GM12872 (cell line): ENCODE data around the gene CRTC3.
A peak's percentile ranks its signal among the peaks of the same experiment; 100 is the strongest.

ENCODE experiments used
- TF ChIP-seq, protein P1 (sequence below): IDR thresholded peaks from 3 replicates; pipeline ENCODE4 v1.5.1; 2011; ENCODE audit warnings: low read depth, mild to moderate bottlenecking, low read length, moderate library complexity; ENCODE audit not compliant: insufficient read depth

CRTC3 gene

DNA sequence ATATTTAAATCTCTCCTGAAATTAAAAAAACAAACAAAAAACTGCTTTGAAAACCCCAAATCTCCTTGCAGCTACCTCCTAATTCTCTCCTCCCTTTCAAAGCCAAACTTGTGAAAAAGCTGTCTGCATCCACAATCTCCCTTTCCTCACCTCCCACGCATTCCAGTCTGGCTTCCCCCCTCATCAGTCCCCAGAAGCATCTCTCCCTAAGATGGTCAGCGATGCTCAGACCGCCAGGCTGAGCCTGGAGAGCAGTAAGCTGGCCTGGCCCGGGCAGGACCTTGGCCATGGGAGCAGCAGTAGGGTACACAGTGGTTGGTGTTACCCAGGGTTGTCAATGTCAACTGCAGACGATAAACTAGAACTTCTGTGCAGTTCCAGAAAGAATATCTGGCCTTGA, 154.6 kb downstream of the CRTC3 start:
- TF ChIP-seq, protein P1, sequence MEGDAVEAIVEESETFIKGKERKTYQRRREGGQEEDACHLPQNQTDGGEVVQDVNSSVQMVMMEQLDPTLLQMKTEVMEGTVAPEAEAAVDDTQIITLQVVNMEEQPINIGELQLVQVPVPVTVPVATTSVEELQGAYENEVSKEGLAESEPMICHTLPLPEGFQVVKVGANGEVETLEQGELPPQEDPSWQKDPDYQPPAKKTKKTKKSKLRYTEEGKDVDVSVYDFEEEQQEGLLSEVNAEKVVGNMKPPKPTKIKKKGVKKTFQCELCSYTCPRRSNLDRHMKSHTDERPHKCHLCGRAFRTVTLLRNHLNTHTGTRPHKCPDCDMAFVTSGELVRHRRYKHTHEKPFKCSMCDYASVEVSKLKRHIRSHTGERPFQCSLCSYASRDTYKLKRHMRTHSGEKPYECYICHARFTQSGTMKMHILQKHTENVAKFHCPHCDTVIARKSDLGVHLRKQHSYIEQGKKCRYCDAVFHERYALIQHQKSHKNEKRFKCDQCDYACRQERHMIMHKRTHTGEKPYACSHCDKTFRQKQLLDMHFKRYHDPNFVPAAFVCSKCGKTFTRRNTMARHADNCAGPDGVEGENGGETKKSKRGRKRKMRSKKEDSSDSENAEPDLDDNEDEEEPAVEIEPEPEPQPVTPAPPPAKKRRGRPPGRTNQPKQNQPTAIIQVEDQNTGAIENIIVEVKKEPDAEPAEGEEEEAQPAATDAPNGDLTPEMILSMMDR, result no peak

DNA sequence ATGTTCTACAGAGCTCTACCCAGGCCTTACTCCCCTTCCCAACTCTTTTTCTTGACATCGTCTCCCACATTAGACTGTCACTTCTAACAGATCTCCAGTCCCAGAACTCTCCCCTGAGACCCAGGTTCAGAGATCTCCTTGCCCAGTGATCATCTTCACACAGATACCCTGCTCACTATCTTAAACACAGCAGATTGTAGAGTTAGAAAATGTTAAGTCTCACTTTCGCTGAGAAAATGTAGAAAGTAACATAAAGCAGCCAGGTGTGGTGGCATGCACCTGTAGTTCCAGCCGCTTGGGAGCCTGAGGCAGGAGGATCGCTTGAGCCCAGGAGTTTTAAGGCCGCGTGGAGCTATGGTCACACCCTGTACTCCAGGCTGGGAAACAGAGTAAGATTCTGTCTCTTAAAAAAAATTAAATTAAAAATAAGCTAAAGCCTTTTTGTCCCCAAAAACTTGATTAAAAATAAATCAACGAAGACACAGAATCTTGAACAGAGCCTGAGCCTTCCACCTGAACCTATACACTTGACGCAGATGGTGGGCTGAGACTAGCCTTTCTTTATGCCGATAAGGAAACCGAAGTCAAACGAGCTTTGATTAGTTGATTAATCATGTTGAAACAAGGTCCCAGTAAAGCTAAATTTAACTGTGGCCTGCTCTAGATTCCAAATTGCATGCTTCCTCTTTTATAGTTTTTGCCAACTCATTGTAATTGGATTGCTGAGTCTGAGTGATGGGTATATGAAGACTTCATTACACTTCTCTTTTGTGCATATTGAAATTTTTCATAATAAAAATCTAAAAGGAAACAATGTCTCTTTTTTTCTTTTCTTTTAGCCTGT, 156.1 kb downstream of the CRTC3 start:
- TF ChIP-seq, protein P1, result no peak

DNA sequence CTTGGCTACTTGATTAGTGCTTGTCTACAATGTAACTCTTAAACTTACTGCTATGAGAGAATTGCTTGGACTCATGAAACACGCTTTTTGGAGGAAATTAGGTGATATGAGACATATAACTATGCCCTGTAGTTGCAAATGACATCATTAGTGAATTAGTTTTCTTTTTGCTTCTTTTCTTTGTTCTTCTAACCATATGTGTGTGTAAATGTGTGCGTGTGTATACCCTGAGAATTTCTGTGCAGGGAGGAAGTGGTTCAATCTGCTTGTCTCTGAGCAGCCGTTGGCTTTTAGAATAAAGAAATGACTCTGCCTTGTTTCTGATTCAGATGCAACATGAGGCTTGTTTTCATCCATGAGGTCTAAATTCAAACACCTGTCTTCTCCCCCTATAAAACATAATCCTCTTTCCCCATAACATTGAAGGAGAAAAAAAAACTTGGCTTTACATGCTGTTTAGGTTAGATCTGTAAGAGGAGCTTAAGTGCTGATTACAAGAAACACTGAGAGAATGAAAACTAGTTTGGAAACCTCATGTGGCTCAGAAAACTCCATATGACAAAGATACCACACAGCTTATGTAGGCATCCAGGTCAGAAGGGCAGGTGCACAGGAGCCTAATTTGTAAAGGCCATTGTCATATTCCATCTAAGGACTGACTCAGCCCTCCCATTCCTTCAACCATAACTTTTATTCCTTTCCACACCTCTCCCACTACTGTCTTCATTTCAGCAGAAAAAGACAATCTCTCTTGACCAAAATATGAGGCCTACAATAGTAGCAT, 156.9 kb downstream of the CRTC3 start:
- TF ChIP-seq, protein P1, result no peak

DNA sequence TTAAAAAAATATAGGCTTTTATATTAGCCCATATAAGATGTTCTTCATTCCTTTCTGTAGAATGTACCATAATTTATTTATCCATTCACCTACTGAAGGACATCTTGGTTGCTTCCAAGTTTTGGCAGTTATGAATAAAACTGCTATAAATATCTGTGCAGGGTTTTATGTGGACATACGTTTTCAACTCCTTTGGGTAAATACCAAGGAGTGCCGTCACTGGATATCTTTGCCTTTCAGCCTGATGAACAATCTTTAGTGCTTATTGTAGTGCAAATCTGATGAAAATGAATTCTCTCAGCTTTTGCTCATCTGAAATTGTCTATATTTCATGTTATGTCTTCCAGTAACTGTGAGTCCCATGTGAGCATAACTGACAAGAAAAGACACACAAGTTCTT, 160.9 kb downstream of the CRTC3 start:
- TF ChIP-seq, protein P1, result no peak

DNA sequence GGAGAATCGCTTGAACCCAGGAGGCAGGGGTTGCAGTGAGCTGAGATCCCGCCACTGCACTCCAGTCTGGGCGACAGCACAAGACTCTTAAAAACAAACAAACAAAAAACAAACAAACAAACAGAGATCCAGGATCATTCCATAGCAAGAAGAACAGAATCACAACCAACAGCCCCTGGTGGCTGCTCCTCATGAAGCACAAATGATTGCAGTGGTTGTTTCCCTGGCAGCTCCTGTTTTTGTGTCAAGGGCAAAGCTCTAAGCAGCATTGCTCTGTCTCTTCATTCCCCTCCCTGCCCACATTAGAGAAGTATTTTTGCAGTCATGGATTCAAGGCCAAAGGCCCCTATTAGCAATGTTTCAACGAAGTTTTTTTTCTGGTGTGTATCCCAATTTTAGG, 161.6 kb downstream of the CRTC3 start:
- TF ChIP-seq, protein P1, result 0 out of 3 replicates have a peak, but pooled peaks have one; percentile 7

DNA sequence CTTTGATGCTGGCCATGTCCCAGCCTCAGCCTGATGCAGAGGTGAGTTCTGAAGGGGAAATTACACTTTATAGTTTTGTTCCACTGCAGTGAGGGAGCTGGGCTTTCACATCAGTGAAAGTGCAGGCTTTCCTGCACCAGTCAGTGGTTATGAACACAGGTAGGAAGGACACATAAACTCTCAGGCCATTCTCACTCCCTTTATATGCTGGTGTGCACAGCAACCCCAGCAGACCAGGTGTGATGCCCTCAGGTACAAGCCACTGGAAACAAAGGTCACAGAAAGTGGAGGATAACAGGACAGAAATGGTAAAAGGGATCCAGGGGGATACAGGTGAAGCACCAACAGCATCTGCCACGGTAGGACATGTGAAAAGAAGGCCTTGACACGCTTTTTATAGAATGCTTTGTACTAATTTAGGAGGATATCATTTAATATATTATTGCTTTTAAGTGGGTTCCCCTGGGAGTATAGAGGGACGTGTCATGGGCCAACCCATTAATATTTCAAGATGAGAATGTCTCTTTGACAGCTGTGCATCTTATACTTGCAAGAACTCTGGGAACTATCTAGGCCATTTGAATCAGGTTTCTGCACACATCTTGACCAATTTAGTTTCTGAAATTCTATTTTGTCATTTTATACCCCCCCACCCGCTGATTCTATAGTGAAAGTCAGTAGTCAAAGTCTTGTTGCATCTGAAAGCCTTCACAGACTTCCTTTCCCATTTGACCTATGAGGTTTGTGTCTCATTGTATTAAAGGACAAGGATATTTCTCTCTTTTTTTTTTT, 162.5 kb downstream of the CRTC3 start:
- TF ChIP-seq, protein P1, result no peak
